OCI-M2 (cell line): ENCODE results near the gene CASP4.
"Not testable (repeated sequence)": the region's sequence is repeated elsewhere in the genome, so short reads cannot be mapped to it uniquely, and the experiment has no call there.

Experiments used
- DNase-seq: peaks from one replicate; lab custom pipeline; 2025; ENCODE audit not compliant: unreplicated experiment; lab: John Stamatoyannopoulos, UW

CASP4 gene

GRCh38 chr11:104968355-104968855 is at the start of gene CASP4:
CASP4 (minus strand) TSS chr11:104968574; CDS start chr11:104968525, 49 bp downstream.
- peak; percentile 2 for DNase-seq

DNA sequence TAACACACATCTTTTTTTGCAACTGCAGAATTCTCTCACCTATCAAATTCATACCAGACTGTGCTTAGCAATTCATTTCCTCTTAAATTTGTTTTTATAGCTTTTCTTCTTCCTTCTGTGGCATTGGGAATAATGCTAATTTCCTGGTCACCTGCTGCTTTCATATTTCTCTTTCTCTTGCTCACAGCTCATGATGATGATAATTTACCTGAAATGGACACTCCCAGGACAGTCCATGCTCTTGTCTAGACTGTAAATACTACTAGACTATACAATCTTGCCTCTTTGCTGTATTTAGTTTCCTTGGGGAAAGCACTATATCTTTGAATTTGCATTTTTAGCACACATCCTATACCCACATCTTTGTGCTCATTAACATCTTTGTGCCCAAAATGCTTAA is 39.1 kb upstream of the CASP4 start:
- no peak for DNase-seq

- no peak for DNase-seq
Observed at GRCh38 chr11:105005451-105005845, 37.1 kb upstream of the CASP4 start.

DNA sequence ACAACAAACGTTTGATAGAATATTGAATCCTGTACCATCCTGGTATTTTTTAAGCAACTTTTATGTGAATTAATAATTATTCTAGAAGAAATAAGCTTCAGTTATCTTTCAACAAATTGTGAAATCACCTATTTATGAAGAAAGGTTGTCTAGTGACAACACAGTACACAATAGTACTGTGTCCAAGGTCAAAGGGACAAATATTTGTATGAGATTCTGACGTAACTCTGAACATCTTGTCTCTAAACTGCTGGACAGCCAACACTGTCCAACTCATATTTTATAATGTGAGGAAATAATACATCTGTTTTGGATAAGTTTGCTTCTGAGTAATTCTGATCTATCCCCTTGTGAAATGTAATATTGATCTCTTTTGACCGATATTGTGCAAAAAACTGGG is 35.6 kb upstream of the CASP4 start:
- DNase-seq = no peak

DNA sequence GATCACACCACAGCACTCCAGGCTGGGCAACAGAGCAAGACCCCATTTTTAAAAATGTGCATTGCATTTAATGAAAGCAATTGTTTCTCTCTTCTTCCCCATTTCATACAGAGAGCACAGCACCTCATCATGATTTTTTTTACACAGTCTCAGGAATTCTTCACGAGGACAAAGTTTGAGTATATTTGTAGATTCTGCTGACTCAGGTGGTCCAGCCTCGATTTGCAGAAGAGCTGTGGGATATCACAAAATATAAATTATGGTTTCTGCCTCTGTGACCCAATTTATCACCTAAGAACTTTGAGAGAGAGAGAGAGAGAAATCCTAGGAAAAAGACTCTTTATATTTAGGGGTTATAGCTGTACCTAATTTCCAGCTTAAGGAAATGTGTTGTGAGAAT is 34.8 kb upstream of the CASP4 start:
- no peak for DNase-seq

DNA sequence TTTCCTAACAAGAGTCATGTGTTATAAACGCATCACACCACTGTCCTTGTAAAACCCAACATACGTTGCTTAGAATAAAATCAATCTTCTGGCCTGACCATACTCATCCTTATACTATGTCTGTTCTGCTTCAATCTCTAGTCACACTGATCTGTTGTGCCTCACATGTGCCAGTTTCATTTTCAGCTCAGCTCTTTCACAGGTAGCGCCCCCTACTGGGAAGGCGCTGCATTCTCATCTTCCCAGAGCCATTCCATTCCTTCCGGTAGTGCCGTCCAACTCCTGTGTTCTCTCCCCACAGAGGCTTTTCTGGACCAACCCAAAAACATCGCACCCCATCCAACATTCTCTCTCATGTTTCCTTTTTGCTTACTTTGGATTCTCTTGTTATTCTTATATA is 32.4 kb upstream of the CASP4 start:
- no peak for DNase-seq

- DNase-seq = no peak
Observed at GRCh38 chr11:105000167-105000566, 31.8 kb upstream of the CASP4 start.

- DNase-seq = no peak
Observed at GRCh38 chr11:104999721-105000120, 31.3 kb upstream of the CASP4 start.

DNA sequence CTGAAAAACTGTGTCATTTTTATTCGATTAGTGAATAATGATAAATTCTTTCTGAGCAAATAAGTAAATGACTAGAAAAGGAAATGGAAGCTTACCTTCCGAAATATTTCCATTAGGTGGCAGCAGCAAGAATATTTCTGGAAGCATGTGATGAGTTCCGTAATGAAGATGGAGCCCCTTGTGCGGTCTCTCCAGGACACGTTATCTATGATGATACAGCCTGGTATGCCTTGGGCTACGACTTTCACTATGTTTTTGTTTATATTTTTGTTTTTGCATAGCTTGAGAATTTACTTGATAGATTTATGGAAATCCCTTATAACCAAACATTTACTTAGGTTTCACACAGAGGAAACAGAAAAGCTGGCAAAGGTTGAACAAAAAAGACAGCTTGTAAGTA is 28.9 kb upstream of the CASP4 start:
- no peak for DNase-seq

- DNase-seq = no peak
Observed at GRCh38 chr11:104995001-104995408, 26.6 kb upstream of the CASP4 start.

- no peak for DNase-seq
Observed at GRCh38 chr11:104992781-104993180, 24.4 kb upstream of the CASP4 start.

GRCh38 chr11:104991994-104992393 is 23.6 kb upstream of the CASP4 start:
- DNase-seq = no peak

GRCh38 chr11:104984808-104985207 is 16.4 kb upstream of the CASP4 start:
- DNase-seq = no peak

GRCh38 chr11:104979839-104980238 is 11.5 kb upstream of the CASP4 start:
- DNase-seq = no peak

GRCh38 chr11:104973616-104974015 is 5.2 kb upstream of the CASP4 start:
- DNase-seq = no peak

- not testable (repeated sequence) for DNase-seq
Observed at GRCh38 chr11:104972924-104973323, 4.5 kb upstream of the CASP4 start.

DNA sequence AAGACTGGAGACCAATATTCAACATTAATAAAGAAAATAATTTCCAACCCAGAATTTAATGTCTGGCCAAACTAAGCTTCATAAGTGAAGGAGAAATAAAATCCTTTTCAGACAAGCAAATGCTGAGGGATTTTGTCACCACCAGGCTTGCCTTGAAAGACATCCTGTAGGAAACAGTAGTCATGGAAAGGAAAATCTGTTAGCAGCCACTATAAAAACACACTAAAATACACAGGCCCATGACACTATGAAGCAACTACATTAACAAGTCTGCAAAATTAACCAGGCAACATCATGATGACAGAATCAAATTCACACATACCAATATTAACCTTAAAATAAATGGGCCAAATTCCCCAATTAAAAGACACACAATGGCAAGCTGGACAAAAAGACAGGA is 2.4 kb upstream of the CASP4 start:
- no peak for DNase-seq

- DNase-seq = no peak
Observed at GRCh38 chr11:104968856-104969776, 742 bp upstream of the CASP4 start.

DNA sequence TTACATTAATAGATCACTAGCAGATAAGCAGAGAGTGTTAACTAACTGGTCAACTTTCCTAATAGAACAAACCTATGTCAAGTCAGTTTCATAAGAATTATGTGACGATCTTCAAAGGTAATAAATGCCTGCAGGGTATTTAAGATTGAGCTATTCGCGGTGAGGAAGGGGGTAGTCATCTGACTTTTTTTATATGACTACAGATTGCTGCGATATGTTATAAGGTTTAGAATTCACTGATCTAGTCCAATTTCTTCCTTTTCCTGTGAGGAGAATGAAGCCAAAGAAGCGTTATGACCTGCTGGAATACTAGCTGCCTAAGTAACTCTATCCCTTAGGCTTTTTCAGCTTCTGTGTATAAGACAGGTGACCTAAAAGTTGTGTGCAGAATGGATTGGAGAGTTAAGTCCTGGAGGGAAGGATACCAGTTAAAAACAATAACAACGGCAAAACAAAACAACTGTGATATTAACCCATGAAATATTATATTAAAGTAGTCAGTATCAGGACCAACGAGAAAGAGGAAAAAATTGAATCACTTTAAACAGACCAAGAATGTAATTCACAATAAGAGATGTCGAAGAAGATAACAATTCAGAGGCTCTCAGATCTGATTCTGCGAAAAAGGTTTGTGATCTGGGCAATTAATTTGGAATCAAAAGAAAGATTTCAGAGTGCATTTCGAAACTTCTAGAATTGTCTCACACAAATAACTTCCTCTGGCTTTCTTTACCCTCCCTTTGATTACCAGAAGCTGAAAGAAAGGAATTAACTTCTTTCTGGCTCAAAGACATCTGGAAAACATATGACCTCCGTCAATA is 630 bp downstream of the CASP4 start:
- DNase-seq = no peak

- no peak for DNase-seq
Observed at GRCh38 chr11:104965735-104966134, 2.6 kb downstream of the CASP4 start.

DNA sequence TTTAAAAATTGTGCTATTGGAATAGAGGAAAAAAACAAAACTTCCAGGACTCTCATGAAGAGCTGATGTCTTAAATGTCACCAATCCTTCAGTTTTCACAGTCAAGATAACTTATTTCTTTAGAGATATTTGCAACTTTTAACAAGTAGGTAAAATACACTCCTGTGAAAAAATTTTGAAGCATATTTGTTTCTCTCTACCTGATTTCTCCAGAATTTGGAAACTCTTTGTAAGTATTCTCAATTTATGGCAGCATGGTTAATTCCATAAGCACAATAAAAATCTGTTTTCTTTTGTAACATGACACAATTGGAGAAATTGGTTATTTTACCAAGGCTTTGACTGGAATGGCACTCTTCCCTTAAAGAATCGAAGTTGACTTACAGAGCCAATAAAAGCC is 4.1 kb downstream of the CASP4 start:
- DNase-seq = no peak

- no peak for DNase-seq
Observed at GRCh38 chr11:104962852-104963251, 5.5 kb downstream of the CASP4 start.
